A549 (cell line): ENCODE results near the gene CCN5. TPM values are rescaled to one million over a fixed set of nuclear protein-coding genes. Genes with fewer than 3 reads are reported as not detected.
A peak's percentile ranks its signal among the peaks of the same experiment; 100 is the strongest.

Source experiments
- ATAC-seq, 2 experiments: fragments of 200-7000 bp in 1 of 2; fragments of >200 bp in 1 of 2; cut with Nextera tagmentation in 1 of 2; cut with Tn5 transposase in 1 of 2; 3 replicates each; pipeline versions ENCODE4 v1.8.0 to v1.9.1; 2018 to 2020; ENCODE audit warnings: mild to moderate bottlenecking in 1 of 2, moderate library complexity in 1 of 2
- CTCF ChIA-PET: fragments of 300-600 bp; sonication (Branson Sonifier 250); formaldehyde crosslinking; extraction: SDS; loops from one replicate; lab custom pipeline; 2021; ENCODE audit warnings: antibody characterized with exemption, inconsistent platforms; lab: Yijun Ruan, JAX
- POLR2A ChIA-PET: fragments of 350-600 bp; formaldehyde crosslinking; extraction: SDS; loops from one replicate; lab custom pipeline; 2021; ENCODE audit warnings: antibody characterized with exemption, inconsistent platforms; lab: Yijun Ruan, JAX
- DNase-seq, 2 experiments: peaks; one replicate each; pipeline versions ENCODE4 v3.0.0 to v3.0.0-alpha.2; 2011 to 2016; ENCODE audit warnings: low read depth in 1 of 2, low spot score in 1 of 2
- FAIRE-seq: peaks from 2 replicates; lab custom pipeline; 2011; peaks lifted over from hg19 to GRCh38; lab: Jason Lieb, UNC
- H3K27ac ChIP-seq, 2 experiments: fragments of >200 bp; sonication (Bioruptor Twin); formaldehyde crosslinking; 3 replicates each; pipeline ENCODE4 v1.5.1; 2016 to 2017
- H3K4me1 ChIP-seq: fragments of >200 bp; sonication (Bioruptor Twin); formaldehyde crosslinking; 3 replicates; pipeline ENCODE4 v1.6.1; 2016
- H3K4me2 ChIP-seq: fragments of >200 bp; sonication (Bioruptor Twin); formaldehyde crosslinking; 3 replicates; pipeline ENCODE4 v1.6.1; 2016
- H3K4me3 ChIP-seq: fragments of >200 bp; sonication (Bioruptor Twin); formaldehyde crosslinking; 3 replicates; pipeline ENCODE4 v1.5.1; 2016
- H3K9me3 ChIP-seq: fragments of >200 bp; sonication (Bioruptor Twin); formaldehyde crosslinking; 3 replicates; pipeline ENCODE4 v1.6.1; 2016
- BCL3 ChIP-seq: fragments of >200 bp; sonication (Bioruptor Twin); formaldehyde crosslinking; IDR thresholded peaks from 3 replicates; pipeline ENCODE4 v1.6.1; 2016
- BHLHE40 ChIP-seq: IDR thresholded peaks from 2 replicates; pipeline ENCODE4 v1.6.1; 2012; ENCODE audit warnings: low read depth, low read length, inconsistent platforms
- CHD2 ChIP-seq: fragments of 150-350 bp; IDR thresholded peaks from 2 replicates; pipeline ENCODE4 v1.6.1; 2014; ENCODE audit warnings: low read length; ENCODE audit not compliant: partially characterized antibody
- CTCF ChIP-seq: fragments of >200 bp; sonication (Bioruptor Twin); formaldehyde crosslinking; IDR thresholded peaks from 3 replicates; pipeline ENCODE4 v1.5.1; 2016
- E2F6 ChIP-seq: IDR thresholded peaks from 2 replicates; pipeline ENCODE4 v1.6.1; 2012; ENCODE audit warnings: low read depth, borderline replicate concordance
- FOSB ChIP-seq: fragments of 250-450 bp; sonication (Bioruptor Pico); IDR thresholded peaks from 2 replicates; pipeline ENCODE4 v1.5.0; 2020; ENCODE audit warnings: mild to moderate bottlenecking, moderate library complexity
- FOSL2 ChIP-seq, 2 experiments: fragments of 450-650 bp in 1 of 2; fragments of >200 bp in 1 of 2; sonication (Bioruptor Twin) in 1 of 2; formaldehyde crosslinking; IDR thresholded peaks; 2 replicates each; pipeline versions ENCODE4 v1.5.0 to v1.6.1; 2016 to 2020; ENCODE audit warnings: mild to moderate bottlenecking in 1 of 2, moderate library complexity in 1 of 2
- FOXS1 ChIP-seq: fragments of 250-450 bp; sonication (Bioruptor Pico); IDR thresholded peaks from 2 replicates; pipeline ENCODE4 v1.5.0; 2020; ENCODE audit warnings: mild to moderate bottlenecking, moderate library complexity
- GATA3 ChIP-seq: IDR thresholded peaks from 2 replicates; pipeline ENCODE4 v1.6.1; 2012; ENCODE audit warnings: borderline replicate concordance
- HEYL ChIP-seq: fragments of 250-450 bp; sonication (Bioruptor Pico); IDR thresholded peaks from 2 replicates; pipeline ENCODE4 v1.8.0; 2021; ENCODE audit warnings: mild to moderate bottlenecking, moderate library complexity
- HOXB5 ChIP-seq: fragments of 250-450 bp; sonication (Bioruptor Pico); IDR thresholded peaks from 2 replicates; pipeline ENCODE4 v1.5.0; 2020; ENCODE audit warnings: mild to moderate bottlenecking, moderate library complexity
- JUN ChIP-seq, 2 experiments: fragments of >200 bp; sonication (Bioruptor Twin); formaldehyde crosslinking; IDR thresholded peaks; 2 replicates in 1 of 2; 3 replicates in 1 of 2; pipeline ENCODE4 v1.6.1; 2016 to 2017
- JUNB ChIP-seq: fragments of >200 bp; sonication (Bioruptor Twin); formaldehyde crosslinking; IDR thresholded peaks from 2 replicates; pipeline ENCODE4 v1.6.1; 2016
- KDM1A ChIP-seq: fragments of 200-600 bp; sonication (generic); IDR thresholded peaks from 2 replicates; pipeline ENCODE4 v1.6.1; 2016; ENCODE audit warnings: low read depth, mild to moderate bottlenecking
- MYC ChIP-seq: IDR thresholded peaks from 2 replicates; pipeline ENCODE4 v1.6.1; 2012; ENCODE audit warnings: mild to moderate bottlenecking, inconsistent platforms, low read length, improper control_type of control experiment, borderline replicate concordance
- NPAS2 ChIP-seq: fragments of 250-450 bp; sonication (Bioruptor Pico); IDR thresholded peaks from 2 replicates; pipeline ENCODE4 v1.8.0; 2022; ENCODE audit warnings: mild to moderate bottlenecking, moderate library complexity, borderline replicate concordance
- NR3C1 ChIP-seq: fragments of >200 bp; sonication (Bioruptor Twin); formaldehyde crosslinking; IDR thresholded peaks from 3 replicates; pipeline ENCODE4 v1.6.1; 2017
- POLR2AphosphoS2 ChIP-seq: conservative IDR thresholded peaks from 2 replicates; pipeline ENCODE4 v1.6.1; 2012; ENCODE audit warnings: low read length, improper control_type of control experiment, inconsistent platforms
- RARB ChIP-seq: fragments of 250-450 bp; sonication (Bioruptor Pico); IDR thresholded peaks from 2 replicates; pipeline ENCODE4 v1.8.0; 2021; ENCODE audit warnings: mild to moderate bottlenecking, moderate library complexity
- RCOR1 ChIP-seq: fragments of 150-350 bp; IDR thresholded peaks from 2 replicates; pipeline ENCODE4 v1.6.1; 2014; ENCODE audit warnings: antibody characterized with exemption, low read length, low read depth
- RFX5 ChIP-seq: fragments of 450-650 bp; IDR thresholded peaks from 2 replicates; pipeline ENCODE4 v1.7.1; 2014; ENCODE audit warnings: antibody characterized with exemption, mild to moderate bottlenecking, moderate library complexity
- RNF2 ChIP-seq: fragments of 200-600 bp; sonication (generic); IDR thresholded peaks from 2 replicates; pipeline ENCODE4 v1.6.1; 2016; ENCODE audit warnings: low read depth, mild to moderate bottlenecking, antibody characterized with exemption, moderate library complexity, borderline replicate concordance
- SMC3 ChIP-seq: fragments of >200 bp; sonication (Bioruptor Twin); formaldehyde crosslinking; IDR thresholded peaks from 3 replicates; pipeline ENCODE4 v1.6.1; 2018; ENCODE audit warnings: inconsistent platforms
- SREBF2 ChIP-seq: fragments of 450-650 bp; IDR thresholded peaks from 2 replicates; pipeline ENCODE4 v1.6.1; 2014; ENCODE audit warnings: mild to moderate bottlenecking, moderate library complexity
- ZFP36 ChIP-seq: fragments of 450-650 bp; IDR thresholded peaks from 2 replicates; pipeline ENCODE4 v1.6.1; 2014; ENCODE audit warnings: borderline replicate concordance; ENCODE audit not compliant: partially characterized antibody
- ZNF302 ChIP-seq: fragments of 250-450 bp; sonication (Bioruptor Pico); IDR thresholded peaks from 2 replicates; pipeline ENCODE4 v1.9.0; 2021; ENCODE audit warnings: inconsistent platforms, mild to moderate bottlenecking, moderate library complexity
- WGBS: methylation state at CpG from one replicate; pipeline ENCODE4 v1.1.6; 2017; ENCODE audit errors: missing lambda C conversion rate; 5-methylcytosine and 5-hydroxymethylcytosine counted together
- polyA plus RNA-seq, 4 experiments: library from polyadenylated mRNA; depleted of rRNA in 3 of 4; stranded (reverse); fragments of >200 nt; fragmentation: RNase III in 1 of 4; extraction: RNeasy Plus Mini Kit Qiagen cat#74134 plus additional on column Dnase treatment in 1 of 4; gene quantifications; 2 replicates in 3 of 4; 3 replicates in 1 of 4; pipeline ENCODE4 v1.2.3, GENCODE V29; 2011 to 2017

The CCN5 gene
- polyA plus RNA-seq, 2 of the 4 experiments (the other 2 are of a cell fraction) = 9.9 to 11.1 TPM

- TF ChIP-seq FOSL2 (IDR thresholded peaks at IDR 0.05) = no peak
- no peak for TF ChIP-seq FOSL2 (CRISPR knock-in tag; IDR thresholded peaks at IDR 0.05)
- no peak for TF ChIP-seq KDM1A
- peak; percentile 51 for TF ChIP-seq CTCF
These were observed 35.1 kb downstream of the CCN5 start (continued) for GRCh38 chr20:44750081-44750805.

GRCh38 chr20:44752099-44752931 is 37.1 kb downstream of the CCN5 start:
- no peak overlapping the region for H3K4me2 ChIP-seq
- POLR2A ChIA-PET = no interaction called here
- no peak for DNase-seq
- WGBS = 66% methylated on average over 17 of the region's 17 CpGs
- TF ChIP-seq SREBF2 = no peak
- TF ChIP-seq RCOR1 = no peak
- TF ChIP-seq FOXS1 (CRISPR knock-in tag) = no peak
- no peak for TF ChIP-seq FOSB
- no peak for TF ChIP-seq JUN (IDR thresholded peaks at IDR 0.05)
- TF ChIP-seq HEYL (CRISPR knock-in tag) = no peak
- no peak for TF ChIP-seq POLR2AphosphoS2
- TF ChIP-seq, all 56 proteins: peak for 0
- CTCF ChIA-PET = interaction anchor here (1.1 to 3.9 kb wide), 7 partner anchors 58 to 538 kb away, joined by 3 to 24 read pairs (median 3); partner anchors contain the start of gene RIMS4
- ATAC-seq = no peak
- Histone ChIP-seq H3K27ac (no peak overlapping the region), H3K4me3 (no peak overlapping the region), H3K4me1 (peaks cover 12% of the 10 kb centered on the region), H3K9me3 (no peaks in the 10 kb centered on the region)
- no peak for FAIRE-seq

- CTCF ChIA-PET = interaction anchor here (0.6 to 2.7 kb wide), 5 partner anchors 24 to 115 kb away, joined by 3 to 13 read pairs (median 3); no protein-coding TSS in a partner anchor
- ATAC-seq = no peak
- Histone ChIP-seq H3K4me3 (no peak overlapping the region), H3K27ac (no peak overlapping the region), H3K4me2 (no peak overlapping the region)
- DNase-seq = no peak
- WGBS = 67% methylated on average over 7 of the region's 7 CpGs
- POLR2A ChIA-PET = no interaction called here
- TF ChIP-seq MYC = no peak
- no peak for TF ChIP-seq NR3C1
- no peak for TF ChIP-seq BCL3
- TF ChIP-seq JUNB = no peak
- TF ChIP-seq BHLHE40 = no peak
- TF ChIP-seq ZNF302 (CRISPR knock-in tag) = no peak
- TF ChIP-seq E2F6 = no peak
- TF ChIP-seq GATA3 = no peak
- no peak for TF ChIP-seq HOXB5 (CRISPR knock-in tag)
- TF ChIP-seq SMC3 = no peak
- TF ChIP-seq RFX5 = no peak
- no peak for TF ChIP-seq CHD2
- TF ChIP-seq NPAS2 (CRISPR knock-in tag) = no peak
- TF ChIP-seq ZFP36 = no peak
- TF ChIP-seq RARB = no peak
- TF ChIP-seq RNF2 = no peak
- TF ChIP-seq, all 56 proteins: peak for 0
- no peak for FAIRE-seq
- Histone ChIP-seq H3K4me1 (peaks cover 5% of the 10 kb centered on the region; the same call in 1 of the 3 replicates), H3K9me3 (no peaks in the 10 kb centered on the region)
These were observed 39.4 kb downstream of the CCN5 start for GRCh38 chr20:44754554-44754953.
